ENCODE measurements around the gene TRAF2. TPM values are rescaled to one million over a fixed set of nuclear protein-coding genes. Genes with fewer than 3 reads are reported as not detected.

The TRAF2 gene
- total and polyA plus RNA-seq, 2 of the 13 experiments (the other 11 are each of a cell fraction or from before 2014, with no cell fraction given), result 12.4 to 13.6 TPM

GRCh38 chr9:136952876-136953770 lies 66.8 kb downstream of the TRAF2 start:
- DNase-seq (ENCODE audit: low spot score), result no peak
- no peaks in the 10 kb centered on the region for H3K9me3 ChIP-seq (ENCODE audit: low read length)
- no TSS peak for BruUV-seq (replicated peaks)
- 95% methylated on average over 14 of the region's 44 CpGs for WGBS (ENCODE audit: low lambda C conversion rate)
- H3K4me1 ChIP-seq (ENCODE audit: insufficient read depth, low read length), result peaks cover 25% of the 10 kb centered on the region
- H3K9ac ChIP-seq (ENCODE audit: insufficient read depth, low read depth, low read length), result no peak overlapping the region
- CTCF ChIA-PET (ENCODE audit: low intra/inter-chr PET ratio, low total read pairs), result no interaction called here
- intact Hi-C loops (cut with micrococcal nuclease; ENCODE audit: unreplicated experiment) (no loop called here), in situ Hi-C loops (cut with HindIII; ENCODE audit: extremely low pct_ligation_motif_present, low pct_unique_long_range_greater_than_20kb) (no loop called here)
- H3K36me3 ChIP-seq (replicated peaks in 1 of 2; ENCODE audit: control insufficient read depth in 1 of 2, insufficient read depth in 2 of 2, low read length in 2 of 2), result no peaks in the 10 kb centered on the region
- no peak overlapping the region for H3K27ac ChIP-seq (ENCODE audit: extremely low read length, insufficient read depth, low read length)
- H3K4me3 ChIP-seq (replicated peaks in 1 of 3; ENCODE audit: insufficient read depth in 1 of 3, low read depth in 2 of 3, low read length in 3 of 3), result no peak overlapping the region
- peaks cover under 1 to 1% of the 10 kb centered on the region in 2 experiments; a peak in 1 of 5 replicates for H3K27me3 ChIP-seq (ENCODE audit: control insufficient read depth in 1 of 2, insufficient read depth in 2 of 2, low read length in 2 of 2)
- H4K20me1 ChIP-seq (ENCODE audit: insufficient read depth, low read length), result no peaks in the 10 kb centered on the region
- H3K4me2 ChIP-seq (ENCODE audit: low read depth, low read length), result no peak overlapping the region
- no peak overlapping the region for H2AFZ ChIP-seq (ENCODE audit: low read length)
- no peak for ATAC-seq
- peaks cover 5% of the 10 kb centered on the region for H3K79me2 ChIP-seq (ENCODE audit: insufficient read depth, low read length)
- no peak for FAIRE-seq
- POLR2A ChIA-PET, result no interaction called here
- no peak for TF ChIP-seq ZNF816 (CRISPR knock-in tag; IDR thresholded peaks at IDR 0.05; ENCODE audit: borderline replicate concordance)
- TF ChIP-seq RELA (CRISPR knock-in tag; IDR thresholded peaks at IDR 0.05), result no peak
- no peak for TF ChIP-seq MEF2D (CRISPR knock-in tag; IDR thresholded peaks at IDR 0.05)
- no peak for TF ChIP-seq TAF1 (CRISPR knock-in tag; IDR thresholded peaks at IDR 0.05)
- TF ChIP-seq IKZF1 (IDR thresholded peaks at IDR 0.05), result no peak
- no peak for TF ChIP-seq HNRNPUL1 (IDR thresholded peaks at IDR 0.05; ENCODE audit: low read depth, low read length)
- TF ChIP-seq CENPBD1 (CRISPR knock-in tag; IDR thresholded peaks at IDR 0.05; ENCODE audit: borderline replicate concordance, low read depth), result no peak
- TF ChIP-seq, protein P1, sequence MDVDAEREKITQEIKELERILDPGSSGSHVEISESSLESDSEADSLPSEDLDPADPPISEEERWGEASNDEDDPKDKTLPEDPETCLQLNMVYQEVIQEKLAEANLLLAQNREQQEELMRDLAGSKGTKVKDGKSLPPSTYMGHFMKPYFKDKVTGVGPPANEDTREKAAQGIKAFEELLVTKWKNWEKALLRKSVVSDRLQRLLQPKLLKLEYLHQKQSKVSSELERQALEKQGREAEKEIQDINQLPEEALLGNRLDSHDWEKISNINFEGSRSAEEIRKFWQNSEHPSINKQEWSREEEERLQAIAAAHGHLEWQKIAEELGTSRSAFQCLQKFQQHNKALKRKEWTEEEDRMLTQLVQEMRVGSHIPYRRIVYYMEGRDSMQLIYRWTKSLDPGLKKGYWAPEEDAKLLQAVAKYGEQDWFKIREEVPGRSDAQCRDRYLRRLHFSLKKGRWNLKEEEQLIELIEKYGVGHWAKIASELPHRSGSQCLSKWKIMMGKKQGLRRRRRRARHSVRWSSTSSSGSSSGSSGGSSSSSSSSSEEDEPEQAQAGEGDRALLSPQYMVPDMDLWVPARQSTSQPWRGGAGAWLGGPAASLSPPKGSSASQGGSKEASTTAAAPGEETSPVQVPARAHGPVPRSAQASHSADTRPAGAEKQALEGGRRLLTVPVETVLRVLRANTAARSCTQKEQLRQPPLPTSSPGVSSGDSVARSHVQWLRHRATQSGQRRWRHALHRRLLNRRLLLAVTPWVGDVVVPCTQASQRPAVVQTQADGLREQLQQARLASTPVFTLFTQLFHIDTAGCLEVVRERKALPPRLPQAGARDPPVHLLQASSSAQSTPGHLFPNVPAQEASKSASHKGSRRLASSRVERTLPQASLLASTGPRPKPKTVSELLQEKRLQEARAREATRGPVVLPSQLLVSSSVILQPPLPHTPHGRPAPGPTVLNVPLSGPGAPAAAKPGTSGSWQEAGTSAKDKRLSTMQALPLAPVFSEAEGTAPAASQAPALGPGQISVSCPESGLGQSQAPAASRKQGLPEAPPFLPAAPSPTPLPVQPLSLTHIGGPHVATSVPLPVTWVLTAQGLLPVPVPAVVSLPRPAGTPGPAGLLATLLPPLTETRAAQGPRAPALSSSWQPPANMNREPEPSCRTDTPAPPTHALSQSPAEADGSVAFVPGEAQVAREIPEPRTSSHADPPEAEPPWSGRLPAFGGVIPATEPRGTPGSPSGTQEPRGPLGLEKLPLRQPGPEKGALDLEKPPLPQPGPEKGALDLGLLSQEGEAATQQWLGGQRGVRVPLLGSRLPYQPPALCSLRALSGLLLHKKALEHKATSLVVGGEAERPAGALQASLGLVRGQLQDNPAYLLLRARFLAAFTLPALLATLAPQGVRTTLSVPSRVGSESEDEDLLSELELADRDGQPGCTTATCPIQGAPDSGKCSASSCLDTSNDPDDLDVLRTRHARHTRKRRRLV (CRISPR knock-in tag; IDR thresholded peaks at IDR 0.05), result no peak
- TF ChIP-seq, protein P2, sequence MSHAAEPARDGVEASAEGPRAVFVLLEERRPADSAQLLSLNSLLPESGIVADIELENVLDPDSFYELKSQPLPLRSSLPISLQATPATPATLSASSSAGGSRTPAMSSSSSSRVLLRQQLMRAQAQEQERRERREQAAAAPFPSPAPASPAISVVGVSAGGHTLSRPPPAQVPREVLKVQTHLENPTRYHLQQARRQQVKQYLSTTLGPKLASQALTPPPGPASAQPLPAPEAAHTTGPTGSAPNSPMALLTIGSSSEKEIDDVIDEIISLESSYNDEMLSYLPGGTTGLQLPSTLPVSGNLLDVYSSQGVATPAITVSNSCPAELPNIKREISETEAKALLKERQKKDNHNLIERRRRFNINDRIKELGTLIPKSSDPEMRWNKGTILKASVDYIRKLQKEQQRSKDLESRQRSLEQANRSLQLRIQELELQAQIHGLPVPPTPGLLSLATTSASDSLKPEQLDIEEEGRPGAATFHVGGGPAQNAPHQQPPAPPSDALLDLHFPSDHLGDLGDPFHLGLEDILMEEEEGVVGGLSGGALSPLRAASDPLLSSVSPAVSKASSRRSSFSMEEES (CRISPR knock-in tag; IDR thresholded peaks at IDR 0.05), result no peak
- TF ChIP-seq GTF3A (CRISPR knock-in tag; conservative IDR thresholded peaks at IDR 0.05), result no peak
